NCI-H2171 treated with DMSO at 0.1 percent for 48 hours (cell line): ENCODE measurements around the gene SLC30A7.
"Not testable (repeated sequence)": the region's sequence is repeated elsewhere in the genome, so short reads cannot be mapped to it uniquely, and the experiment has no call there.

ENCODE experiments used
- DNase-seq: peaks from one replicate; lab custom pipeline; 2025; lab: John Stamatoyannopoulos, UW

The SLC30A7 gene, protein sequence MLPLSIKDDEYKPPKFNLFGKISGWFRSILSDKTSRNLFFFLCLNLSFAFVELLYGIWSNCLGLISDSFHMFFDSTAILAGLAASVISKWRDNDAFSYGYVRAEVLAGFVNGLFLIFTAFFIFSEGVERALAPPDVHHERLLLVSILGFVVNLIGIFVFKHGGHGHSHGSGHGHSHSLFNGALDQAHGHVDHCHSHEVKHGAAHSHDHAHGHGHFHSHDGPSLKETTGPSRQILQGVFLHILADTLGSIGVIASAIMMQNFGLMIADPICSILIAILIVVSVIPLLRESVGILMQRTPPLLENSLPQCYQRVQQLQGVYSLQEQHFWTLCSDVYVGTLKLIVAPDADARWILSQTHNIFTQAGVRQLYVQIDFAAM

DNA sequence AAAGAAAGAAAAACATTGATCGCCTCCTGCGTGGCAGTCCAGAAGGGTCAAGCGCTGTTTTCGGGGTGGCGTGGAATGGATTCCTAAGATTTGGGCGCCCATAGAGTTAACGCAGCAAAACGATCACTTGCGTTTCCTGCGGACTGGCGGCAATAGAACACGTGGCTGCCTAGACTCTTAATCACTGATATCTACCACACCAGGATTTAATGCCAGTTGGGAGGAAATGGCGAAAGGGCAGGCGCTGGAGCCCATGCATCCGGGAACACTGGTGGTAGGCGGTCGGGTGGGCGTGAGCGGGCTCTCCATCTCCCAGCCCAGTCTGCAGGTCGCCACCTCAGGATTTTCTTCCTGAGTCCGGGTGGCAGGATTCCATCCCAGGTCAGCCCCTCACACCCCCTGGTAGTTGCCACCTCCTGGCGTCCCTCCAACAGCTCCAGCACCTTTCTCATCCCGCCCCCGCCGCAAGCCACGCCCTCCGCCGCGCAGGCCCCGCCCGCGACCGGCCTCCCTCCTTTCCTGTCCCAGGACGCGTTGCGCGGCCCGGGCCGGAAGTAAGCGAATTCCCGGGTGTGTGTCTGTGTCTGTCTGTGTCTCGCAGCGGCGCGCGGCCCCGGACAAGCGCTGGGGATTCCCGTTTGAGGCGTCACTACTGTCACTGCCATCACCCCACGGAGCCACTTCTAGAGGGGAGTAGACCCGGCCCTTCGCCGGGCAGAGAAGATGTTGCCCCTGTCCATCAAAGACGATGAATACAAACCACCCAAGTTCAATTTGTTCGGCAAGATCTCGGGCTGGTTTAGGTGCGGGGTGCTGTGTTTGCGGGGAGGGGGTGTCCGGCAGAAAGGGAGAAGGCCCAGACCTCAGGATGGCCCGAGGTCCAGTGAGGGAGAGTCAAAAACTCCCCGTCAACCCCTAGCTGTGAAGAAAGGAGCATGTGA is at the start of gene SLC30A7:
Gene SLC30A7, plus strand, starts transcription at position 551 of the 941 bp plus-strand sequence. Its CDS starts 173 bp downstream, at position 724.
- DNase-seq, result peak; percentile 90

DNA sequence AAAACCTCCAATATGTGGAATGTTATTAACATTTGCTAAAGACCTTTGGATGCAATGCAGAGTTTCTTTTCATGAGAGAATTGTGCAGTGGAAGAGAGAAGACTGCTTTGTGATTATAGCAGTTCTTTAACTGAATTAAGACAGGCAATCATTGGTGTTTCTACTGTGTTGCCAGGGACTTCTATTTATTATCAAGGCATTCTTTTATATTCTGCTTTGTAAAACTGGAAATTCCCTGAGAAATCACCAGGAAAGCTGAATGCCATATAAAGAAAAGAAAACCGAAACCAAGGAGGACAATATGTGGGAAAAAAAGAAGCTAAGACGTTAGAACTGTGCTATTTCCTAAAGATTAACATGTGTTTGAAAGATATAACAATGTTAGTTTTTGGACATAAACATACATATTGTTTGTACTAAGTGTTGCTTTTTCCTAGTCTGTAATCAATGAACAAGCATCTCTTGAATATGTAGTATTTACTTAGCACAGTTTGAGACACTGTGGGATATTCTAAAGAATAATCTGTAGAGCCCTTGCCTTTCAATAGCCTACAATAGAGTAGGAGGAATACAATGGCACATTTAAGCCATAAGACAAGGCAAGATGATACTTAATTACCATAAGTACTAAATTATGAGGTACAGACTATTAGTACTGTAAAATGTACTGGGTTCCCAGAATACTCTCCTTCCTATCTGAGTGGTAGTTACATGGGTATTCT is 48.4 kb upstream of the SLC30A7 start:
- DNase-seq, result no peak

DNA sequence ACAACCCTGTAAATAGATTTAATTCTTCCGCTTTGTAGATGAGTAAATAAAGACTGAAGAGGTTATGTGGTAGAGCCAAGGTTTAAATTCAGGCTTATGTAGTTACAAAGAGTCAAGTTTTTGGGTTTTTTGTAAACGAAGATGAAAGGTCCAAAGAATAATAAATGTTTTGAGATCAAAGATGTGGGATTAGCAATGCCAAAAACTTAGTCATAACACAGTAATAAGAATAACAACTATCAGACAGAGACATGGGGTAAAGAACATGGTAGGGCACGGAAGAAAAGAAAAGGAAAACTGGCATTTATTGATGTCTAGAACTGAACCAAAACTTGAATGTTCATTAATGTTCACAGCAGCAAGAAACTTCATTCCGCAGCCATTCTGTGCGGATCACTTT is 44.2 kb upstream of the SLC30A7 start:
- no peak for DNase-seq

DNA sequence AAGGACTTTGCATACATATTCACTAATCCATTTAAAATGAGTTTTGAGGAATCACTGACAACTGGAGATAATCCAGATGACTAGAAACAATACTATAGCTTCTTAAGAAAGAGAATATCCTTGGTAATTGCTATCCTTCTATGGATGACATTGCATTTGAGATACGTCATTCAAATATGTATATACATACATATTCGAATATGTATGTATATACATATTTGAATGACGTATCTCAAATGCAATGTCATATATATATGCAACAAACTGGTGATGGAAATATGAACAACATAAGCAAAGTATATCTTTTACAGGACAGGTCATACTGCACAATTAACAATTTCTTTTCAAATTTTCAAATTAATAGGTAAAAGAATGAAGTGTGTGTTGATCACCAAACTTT is 42.9 kb upstream of the SLC30A7 start:
- DNase-seq, result no peak

DNA sequence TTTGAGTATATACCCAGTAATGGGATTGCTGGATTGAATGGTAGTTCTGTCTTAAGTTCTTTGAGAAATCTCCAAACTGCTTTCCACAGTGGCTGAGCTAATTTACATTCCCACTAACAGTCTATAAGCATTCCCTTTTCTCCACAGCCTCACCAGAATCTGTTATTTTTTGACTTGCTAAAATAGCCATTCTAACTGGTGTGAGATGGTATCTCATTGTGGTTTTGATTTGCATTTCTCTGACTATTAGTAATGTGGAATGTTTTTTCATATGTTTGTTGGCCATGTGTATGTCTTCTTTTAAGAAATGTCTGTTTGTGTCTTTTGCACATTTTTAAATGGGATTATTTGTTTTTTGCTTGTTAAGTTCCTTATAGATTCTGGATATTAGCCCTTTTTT is 40.8 kb upstream of the SLC30A7 start:
- DNase-seq, result not testable (repeated sequence)

DNA sequence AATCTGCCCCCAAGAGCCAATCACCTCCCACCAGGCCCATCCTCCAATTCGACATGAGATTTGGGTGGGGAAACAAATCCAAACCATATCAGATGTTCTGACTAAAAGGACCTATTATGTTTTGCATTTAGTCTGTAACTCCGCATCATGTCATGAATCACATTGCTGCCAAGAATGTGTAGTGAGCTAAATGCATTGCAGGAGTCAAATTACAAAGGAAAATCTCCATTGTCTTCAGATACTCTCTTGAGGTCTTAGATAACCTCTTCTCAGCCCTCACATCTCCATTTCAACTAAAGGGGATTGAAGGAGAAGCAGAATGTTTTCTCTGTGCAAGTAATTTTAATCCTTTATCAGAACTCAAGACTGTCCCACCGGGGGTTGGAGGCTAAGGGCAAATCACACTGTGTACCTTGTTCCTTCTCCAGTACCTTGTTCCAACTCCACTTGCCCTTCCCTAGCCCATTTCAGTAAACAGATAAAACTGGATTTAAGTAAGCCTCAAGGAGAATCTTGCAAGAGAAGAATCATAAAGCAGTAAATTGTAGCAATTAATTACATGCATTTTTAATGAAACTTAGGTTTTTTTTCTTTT is 35.4 kb upstream of the SLC30A7 start:
- DNase-seq, result peak; percentile 63

DNA sequence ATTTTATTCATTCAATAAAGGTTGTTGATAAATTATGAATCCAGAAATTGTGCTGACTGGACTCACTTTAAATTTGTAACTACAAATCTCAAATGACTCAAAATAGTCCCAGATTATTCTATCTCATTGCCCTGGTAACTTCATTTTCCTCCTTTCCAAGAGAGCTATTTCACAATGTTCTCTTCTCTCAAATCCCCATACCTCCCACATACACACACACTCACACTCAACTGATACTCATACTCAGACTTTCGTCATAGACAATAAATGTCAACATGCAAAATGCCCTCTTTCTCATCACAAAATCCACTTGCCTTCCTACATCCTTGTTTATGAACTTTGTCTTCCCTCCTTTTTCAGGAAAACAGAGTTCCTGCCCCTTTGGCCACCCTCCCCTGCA is 34.5 kb upstream of the SLC30A7 start:
- no peak for DNase-seq

DNA sequence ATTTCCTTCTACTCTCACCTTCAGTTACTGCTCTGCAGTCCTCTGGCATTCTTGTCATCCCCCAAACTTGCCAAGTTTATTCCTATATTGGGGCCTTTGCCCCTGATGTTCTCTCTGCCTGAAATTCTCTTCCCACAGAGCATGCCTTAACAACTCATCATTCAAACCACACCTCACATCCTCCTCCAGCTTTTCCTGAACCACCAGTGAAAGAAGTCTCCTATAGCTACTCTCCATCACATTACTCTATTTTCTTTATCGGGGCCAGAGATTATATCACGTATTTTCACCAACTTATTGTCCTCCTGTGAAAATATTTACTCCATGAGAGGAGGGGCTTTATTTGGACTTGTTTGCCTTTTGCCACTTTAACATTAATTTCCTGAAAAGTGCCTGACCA is 33.3 kb upstream of the SLC30A7 start:
- no peak for DNase-seq

DNA sequence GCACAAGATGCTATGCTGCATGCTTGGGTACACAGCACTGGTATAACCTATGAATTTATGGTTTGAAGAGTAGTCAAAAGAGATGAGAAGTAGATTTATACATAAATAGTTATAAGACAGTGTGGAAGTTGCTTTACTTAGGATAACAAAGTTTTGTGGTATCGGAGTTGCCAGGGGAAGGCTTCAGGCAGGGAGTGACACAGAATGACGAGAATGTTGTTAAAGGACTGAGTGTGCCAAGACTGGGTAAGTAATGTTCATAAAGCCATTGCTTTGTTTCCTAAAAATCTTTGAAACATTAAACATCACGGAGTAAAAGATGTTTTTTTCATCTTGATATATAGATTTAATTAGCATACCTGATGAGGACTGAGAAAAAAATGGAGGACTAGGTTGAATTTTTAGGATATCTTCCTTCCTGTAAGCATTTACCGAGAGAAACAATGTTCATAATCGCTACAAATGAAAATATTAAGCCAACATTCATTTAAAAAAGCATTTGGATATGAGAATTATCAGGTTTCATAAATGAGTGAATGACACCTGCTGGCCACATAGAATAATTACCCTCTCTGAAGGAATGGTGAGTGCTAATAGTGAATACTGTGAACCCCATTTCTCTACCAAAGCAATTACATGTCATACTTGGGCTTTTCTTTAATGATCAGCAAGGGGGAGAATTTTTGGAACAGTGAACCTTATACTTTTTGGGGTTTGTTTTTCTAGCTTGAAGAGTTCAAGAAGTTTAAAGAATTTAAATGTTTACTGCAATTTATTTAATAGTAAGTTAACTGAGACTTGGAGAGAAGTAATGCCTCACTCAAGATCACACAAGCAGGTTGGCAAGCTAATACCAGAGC is 29.6 kb upstream of the SLC30A7 start:
- peak; percentile 62 for DNase-seq

DNA sequence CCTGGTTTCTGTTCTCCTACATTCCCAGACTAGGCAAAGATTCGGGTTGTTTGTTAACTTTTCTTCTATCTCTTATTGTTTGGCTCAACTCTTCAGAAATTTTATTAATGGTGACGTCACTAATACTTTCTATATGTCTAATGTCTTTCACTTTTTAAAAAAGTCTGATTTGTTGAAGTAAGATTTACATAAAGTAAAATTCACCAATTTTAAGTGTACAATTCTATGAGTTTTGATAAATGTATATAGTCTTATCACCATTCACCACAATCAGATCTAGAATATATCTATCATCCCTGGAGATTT is 29.0 kb upstream of the SLC30A7 start:
- DNase-seq, result no peak

DNA sequence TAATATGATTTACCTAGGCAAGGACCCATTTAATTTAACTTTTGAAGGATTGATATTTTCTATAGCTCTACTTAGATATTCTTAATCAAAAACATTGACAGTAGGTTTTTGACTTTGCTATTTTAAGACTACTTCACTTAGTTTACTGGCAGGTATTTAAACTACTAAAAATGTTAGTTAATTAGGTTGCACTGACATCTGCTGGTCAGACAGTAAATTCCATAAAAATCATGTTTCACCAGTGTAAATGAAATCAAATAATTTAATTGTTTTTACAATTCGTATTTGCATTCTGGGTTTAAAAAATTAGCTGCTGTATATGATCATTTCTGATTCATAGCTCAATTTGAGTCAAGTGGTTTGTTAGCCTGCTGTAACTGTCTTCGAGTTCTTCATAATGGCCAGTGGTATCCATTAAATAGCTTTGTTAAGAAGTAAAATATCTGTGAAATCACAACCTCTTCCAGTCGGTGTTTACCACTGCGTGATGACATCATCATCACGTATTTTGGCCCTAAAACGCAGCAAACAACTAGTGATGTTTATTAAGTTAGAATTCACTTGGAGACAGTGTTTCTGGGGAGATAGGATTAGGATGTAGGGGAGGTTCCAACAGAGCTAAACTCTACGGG is 27.4 kb upstream of the SLC30A7 start:
- peak; percentile 48 for DNase-seq

DNA sequence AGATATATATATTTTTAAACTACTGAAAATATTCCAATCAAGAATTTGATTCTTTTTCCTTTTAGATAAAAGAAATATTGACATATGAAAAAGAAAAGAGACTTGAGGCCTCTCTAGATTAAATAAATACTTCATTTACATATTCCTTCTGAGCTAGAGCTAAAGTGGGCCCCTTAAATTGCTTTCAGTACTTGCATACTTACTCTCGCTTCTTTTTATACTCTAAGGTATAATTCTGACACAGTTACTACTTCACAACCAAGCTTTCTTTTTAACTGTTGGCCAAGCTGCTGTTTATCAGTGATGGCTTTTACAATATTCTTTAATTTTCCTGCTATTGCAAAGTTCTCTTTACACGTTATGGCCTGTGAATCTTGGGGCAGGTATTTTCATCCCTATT is 25.9 kb upstream of the SLC30A7 start:
- no peak for DNase-seq

DNA sequence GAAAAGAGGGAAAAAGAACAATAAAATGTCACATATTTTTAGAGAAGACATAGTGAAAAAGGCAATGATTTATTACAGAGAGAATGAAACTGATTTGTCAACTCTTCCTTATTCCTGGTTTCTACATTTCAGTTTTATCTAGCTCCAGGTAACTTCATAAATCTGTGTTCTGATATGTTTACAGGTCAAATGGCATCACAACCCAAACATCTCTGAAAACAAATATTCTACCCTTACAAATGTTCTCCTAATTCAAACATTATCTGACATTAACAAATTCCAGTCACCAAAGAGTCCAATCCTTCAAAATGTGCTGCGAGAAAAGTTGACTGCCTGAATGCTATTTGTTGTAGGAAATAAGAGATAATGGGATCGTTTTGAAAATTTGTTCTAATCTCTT is 21.5 kb upstream of the SLC30A7 start:
- DNase-seq, result no peak

DNA sequence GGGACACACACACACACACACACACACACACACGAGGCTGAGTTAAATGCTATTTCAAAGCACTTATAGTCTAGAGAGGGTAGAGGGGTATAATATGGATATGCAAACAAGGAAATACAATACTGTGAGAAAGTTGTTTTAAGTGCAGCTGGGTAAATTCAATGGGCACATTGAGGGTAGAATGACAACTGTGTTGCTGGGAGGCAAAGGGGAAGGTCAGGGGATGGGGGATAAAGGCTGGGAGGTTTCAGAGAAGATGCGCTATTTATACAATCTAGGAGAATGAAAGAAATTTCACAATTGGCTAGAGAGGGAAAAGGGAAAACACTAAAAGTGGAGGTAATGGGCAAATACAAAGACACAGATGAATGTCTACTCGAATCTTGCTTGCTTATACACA is 20.7 kb upstream of the SLC30A7 start:
- DNase-seq, result peak; percentile 5

DNA sequence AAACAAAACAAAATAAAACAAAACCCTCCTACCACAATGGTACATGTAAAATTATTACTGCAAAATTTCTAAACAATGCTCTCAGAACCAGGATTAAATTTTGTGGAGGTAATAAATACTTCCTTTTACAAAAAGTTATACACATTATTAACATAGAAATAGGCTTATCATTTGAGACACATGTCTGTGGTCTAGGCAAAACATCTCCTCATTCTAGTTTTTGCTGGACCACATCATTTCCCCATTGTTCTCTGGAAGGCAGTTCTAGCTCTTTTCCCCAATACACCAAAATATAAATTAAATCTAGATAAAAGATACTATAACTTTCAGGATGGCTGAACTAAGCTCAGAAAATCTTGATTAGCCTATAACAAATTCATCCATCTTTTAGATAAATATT is 19.6 kb upstream of the SLC30A7 start:
- no peak for DNase-seq

DNA sequence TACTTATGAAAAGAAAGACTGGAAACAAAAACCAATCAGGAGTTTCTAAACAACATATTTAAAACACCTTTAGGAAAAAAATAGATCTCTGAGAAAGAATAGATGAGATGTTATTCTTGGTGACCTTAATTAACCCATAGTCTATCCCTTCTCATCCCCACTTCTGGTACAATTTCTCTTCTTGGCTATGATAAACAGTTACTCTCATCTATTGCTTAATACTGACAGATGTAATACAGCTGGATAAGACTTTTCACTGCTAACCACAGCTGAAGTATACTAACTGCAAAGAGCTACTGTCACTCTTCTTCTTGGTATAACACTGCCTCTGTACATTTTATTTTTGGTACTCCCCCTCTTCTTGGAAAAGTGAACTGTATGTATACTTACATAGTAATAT is 16.5 kb upstream of the SLC30A7 start:
- DNase-seq, result no peak

DNA sequence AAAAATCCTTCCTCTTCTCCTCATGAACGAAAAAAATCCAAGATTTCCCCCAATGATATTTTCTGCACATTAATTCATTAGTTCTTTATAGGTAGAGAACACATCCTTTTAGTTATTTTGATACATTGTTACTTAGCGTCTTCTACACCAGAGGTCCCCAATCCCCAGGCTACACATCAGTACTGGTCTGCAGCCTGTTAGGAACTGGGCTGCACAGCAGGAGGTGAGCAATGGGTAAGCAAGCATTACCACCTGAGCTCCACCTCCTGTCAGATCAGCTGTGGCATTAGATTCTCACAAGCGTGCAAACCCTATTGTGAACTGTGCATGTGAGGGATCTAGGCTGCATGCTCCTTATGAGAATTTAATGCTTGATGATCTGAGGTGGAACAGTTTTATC is 14.2 kb upstream of the SLC30A7 start:
- no peak for DNase-seq

DNA sequence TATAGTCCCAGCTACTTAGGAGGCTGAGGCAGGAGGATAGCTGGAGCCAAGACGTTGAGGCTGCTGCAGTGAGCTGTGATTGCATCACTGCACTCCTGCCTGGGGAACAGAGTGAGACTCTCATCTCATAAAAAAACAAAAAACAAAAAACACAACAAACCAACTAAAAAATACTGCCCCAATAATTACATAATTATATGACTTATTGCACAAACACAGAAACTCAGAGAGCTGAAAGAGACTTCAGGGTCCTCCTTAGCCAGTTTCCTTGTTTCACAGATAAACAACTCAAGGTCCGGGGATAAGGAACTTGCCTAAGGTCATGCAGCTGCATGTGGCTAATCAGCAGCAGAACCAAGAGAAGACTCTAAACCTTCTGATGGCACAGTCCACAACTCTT is 13.2 kb upstream of the SLC30A7 start:
- DNase-seq, result no peak

DNA sequence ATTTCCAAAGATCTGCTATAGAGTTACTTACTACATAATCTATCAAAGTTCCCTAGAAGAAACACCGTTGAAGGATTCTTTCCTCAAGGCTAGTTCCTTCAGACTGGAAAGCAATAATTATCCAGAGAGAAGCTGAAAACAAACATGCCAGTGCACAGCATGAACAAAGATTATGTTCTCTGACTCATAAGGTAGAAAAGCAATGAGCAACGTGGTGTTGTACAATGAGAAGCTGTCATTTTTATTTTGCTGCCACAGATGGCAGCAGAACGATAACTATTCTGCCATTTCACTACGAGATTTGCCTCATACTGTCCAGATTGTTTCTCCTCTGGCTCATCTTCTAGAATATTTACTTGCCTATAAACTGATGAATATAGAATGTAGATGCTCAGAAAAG is 11.9 kb upstream of the SLC30A7 start:
- DNase-seq, result peak; percentile 12

DNA sequence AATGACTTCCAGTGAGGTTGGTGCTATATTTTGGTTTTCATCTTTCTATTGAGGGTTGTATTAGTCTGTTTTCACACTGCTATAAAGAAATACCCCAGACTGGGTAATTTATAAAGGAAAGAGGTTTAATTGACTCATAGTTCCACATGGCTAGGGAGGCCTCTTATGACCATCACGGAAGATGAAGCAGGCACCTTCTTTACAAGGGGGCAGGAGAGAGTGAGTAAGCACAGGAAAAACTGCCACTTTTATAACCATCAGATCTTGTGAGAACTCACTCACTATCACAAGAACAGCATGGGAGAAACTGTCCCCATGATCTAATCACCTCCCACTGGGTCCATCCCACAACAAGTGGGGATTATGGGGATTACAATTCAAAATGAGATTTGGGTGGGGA is 6.9 kb upstream of the SLC30A7 start:
- DNase-seq, result not testable (repeated sequence)
